ENCODE measurements around the gene RIMBP2.

Gene RIMBP2

GRCh38 chr12:130441771-130442760 lies 274.0 kb downstream of the RIMBP2 start:
- no peak for DNase-seq (ENCODE audit: low read depth, low spot score)

DNA sequence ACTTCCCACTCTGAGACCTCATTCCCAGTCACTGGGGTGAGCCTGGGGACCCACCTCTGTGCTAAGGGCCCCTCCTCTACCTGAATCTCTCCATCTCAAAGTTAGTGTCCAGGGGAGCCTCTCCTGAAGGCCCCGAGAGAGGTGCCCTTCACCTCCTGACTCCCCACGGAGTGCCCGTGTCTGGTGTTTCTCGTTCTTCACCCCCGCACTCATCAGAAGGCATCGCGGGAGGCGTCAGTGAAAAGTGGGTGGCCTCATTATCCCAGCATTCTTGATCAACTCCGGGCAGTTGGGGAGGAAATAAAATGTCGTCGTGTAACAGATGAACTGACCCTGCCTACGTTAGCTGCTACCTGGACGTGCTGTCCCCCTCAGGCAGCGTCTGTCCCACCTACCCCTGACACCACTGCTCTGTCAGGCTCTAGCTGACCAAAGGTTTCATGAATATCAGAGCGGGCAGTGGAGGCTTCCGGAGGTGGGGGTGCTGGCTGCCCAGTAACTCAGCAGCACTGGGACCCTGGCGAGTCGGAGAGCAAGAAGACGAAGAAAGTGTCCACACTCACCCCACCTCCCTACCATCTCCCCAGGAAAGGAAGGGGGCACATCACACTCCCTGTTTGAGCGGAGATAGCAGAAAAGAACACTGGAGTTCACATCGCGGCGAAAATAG lies 275.6 kb downstream of the RIMBP2 start:
- no peak for DNase-seq (ENCODE audit: low read depth, low spot score)
- H3K27ac ChIP-seq = no peak overlapping the region

More at GRCh38 chr12:130441771-130442760, 274.0 kb downstream of the RIMBP2 start:
- no peak overlapping the region for H3K27ac ChIP-seq

DNA sequence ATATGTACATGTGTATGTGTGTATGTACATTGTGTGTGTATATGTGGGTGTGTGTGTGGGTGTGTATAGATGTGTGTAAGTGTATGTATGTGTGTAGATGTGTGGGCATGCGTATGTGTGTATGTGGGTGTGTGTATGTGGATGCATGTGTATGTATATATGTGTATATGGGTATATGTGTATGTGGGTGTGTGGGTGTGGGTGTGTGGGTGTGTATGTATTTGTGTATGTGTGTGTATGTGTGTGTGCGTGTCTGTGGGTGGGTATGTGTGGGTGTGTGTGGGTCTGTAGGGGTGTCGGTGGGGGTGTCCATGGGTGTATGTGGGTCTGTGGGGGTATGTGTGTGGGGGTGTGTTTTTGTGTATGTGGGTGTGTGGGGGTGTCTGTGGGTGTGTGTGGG lies 276.8 kb downstream of the RIMBP2 start:
- no peak overlapping the region for H3K27ac ChIP-seq
- DNase-seq (ENCODE audit: low read depth, low spot score) = no peak

GRCh38 chr12:130438711-130439110 lies 277.4 kb downstream of the RIMBP2 start:
- DNase-seq (ENCODE audit: low read depth, low spot score) = no peak
- H3K27ac ChIP-seq = no peak overlapping the region

- DNase-seq (ENCODE audit: low read depth, low spot score) = no peak
- H3K27ac ChIP-seq = no peak overlapping the region
Measured at GRCh38 chr12:130438243-130438620, 277.9 kb downstream of the RIMBP2 start.

GRCh38 chr12:130437555-130438242 lies 278.4 kb downstream of the RIMBP2 start:
- no peak for DNase-seq (ENCODE audit: low read depth, low spot score)
- no peak overlapping the region for H3K27ac ChIP-seq

- no peak for DNase-seq (ENCODE audit: low read depth, low spot score)
- no peak overlapping the region for H3K27ac ChIP-seq
Measured at GRCh38 chr12:130436741-130437501, 279.2 kb downstream of the RIMBP2 start.

DNA sequence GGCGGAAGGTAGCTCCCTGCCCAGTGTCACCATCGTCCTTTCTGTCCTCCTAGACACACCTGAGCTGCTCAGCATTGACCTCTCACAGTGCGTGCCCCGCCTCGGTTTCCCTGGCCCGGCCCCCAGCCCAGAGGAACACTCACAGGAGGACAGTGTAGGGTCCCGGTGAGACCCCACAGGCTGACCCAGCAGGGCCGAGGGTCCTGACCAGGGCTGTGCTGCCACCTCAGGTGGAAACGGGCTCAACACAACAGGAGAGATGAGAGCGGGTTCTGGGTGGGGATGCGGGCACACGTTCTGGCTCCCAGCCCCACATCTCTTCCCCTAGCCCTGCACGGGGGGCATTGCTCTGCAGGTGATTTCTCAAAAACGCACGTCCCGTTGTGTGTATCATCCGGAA lies 280.3 kb downstream of the RIMBP2 start:
- DNase-seq (ENCODE audit: low read depth, low spot score) = no peak
- H3K27ac ChIP-seq = no peak overlapping the region

DNA sequence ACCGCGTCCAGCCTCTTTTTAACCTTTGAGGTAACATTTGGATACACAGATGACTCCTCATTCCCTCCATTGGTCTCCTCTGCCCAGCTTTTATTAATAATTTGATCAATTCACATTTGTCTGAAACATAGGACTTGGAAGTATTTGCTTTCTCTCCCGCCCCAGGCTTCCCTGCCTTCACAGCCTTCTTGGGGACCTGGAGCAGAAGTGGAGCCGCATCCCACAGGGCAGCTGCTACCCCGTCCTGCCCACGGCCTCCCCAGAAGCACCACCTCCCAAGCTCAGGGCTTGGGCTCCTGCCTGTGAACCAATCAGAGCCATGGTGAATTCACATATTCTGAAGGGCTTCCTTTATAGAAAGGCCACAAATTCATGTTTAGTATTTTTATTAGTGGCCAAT lies 280.8 kb downstream of the RIMBP2 start:
- H3K27ac ChIP-seq = no peak overlapping the region
- DNase-seq (ENCODE audit: low read depth, low spot score) = no peak

DNA sequence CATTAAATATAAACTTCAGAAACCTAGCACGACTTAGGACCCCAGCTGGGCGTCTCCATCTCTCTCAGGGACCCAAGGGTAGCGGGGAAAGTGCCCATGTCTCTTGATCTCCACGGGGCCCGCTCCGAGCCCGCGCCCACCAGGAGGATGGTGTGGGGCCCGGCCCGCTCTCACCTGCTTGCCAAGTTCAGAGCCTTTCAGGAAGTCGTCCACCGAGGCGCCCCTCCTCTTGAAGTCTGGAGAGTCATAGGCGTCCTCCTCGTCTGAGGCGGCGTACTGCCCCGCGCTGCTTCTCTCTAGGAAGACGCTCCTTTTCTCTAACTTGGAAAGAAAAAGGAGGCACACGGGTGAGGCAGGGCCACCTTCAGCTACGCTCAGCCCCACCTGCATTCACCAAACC lies 281.5 kb downstream of the RIMBP2 start:
- no peak overlapping the region for H3K27ac ChIP-seq
- DNase-seq (ENCODE audit: low read depth, low spot score) = no peak

GRCh38 chr12:130433834-130434233 lies 282.3 kb downstream of the RIMBP2 start:
- DNase-seq (ENCODE audit: low read depth, low spot score) = no peak
- no peak overlapping the region for H3K27ac ChIP-seq

- DNase-seq (ENCODE audit: low read depth, low spot score) = no peak
- H3K27ac ChIP-seq = no peak overlapping the region
Measured at GRCh38 chr12:130433411-130433810, 282.7 kb downstream of the RIMBP2 start.

DNA sequence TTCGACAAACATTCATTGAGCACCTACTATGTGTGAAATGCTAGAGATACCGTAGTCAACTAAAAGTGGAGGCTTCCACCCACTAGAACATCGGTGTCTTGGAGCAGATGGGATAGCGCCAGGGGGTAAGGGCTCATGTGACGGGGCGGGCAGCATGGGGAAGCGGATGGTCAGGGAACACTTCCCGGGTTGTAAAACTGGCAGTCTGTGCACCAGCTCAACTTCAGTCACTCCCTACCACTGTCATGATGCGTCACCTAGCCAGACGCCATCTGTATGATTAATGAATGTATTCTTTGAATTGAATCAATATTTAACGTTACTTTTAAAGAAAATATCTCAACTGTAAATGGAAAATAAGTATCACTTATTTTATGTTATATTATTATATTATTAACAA lies 284.9 kb downstream of the RIMBP2 start:
- H3K27ac ChIP-seq = no peak overlapping the region
- no peak for DNase-seq (ENCODE audit: low read depth, low spot score)

DNA sequence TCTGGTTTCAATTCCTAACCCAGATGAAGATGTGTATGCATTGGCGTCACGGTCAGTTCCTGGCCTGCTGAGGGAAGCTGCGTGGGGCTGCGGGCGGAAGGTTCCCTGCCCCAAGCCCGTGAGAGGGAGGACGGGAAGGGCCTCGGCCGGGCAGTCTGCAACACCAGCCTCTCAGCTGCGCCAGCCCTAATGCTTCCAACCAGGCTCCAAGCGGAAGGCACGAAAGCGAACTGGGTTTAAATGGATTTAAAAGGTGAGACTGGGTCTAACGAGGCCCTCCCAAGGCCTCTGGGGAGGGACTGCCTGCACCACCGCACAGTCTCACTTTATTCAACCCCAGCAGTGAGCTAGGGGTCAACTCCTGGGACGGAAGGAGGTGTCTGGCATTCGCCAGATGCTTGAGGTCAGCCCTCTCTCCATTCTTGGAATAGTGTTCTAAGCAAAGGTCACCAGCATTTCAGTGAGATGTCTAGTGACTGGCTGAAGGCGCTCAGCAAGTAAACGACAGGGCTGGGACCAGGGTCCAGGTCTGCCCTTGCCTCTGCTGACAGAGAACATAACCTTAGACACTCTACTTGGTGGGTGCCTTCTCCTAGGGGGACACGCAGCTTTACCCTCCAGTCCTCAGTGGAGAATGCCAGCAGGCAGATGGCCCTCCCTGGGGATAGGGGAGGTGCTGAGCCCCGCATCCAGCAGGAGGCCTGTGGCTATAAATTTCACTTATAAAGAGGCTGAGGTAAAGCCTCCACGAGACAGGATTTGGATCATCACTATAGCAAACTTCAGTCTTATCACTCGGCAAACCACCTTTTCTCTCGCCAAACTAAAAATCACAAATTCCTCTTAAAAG lies 286.2 kb downstream of the RIMBP2 start:
- H3K27ac ChIP-seq = no peak overlapping the region

GRCh38 chr12:130428116-130428515 lies 288.0 kb downstream of the RIMBP2 start:
- no peak for DNase-seq (ENCODE audit: low read depth, low spot score)
- H3K27ac ChIP-seq = no peak overlapping the region

More for the DNA sequence above, 286.2 kb downstream of the RIMBP2 start:
- no peak for DNase-seq (ENCODE audit: low read depth, low spot score)

DNA sequence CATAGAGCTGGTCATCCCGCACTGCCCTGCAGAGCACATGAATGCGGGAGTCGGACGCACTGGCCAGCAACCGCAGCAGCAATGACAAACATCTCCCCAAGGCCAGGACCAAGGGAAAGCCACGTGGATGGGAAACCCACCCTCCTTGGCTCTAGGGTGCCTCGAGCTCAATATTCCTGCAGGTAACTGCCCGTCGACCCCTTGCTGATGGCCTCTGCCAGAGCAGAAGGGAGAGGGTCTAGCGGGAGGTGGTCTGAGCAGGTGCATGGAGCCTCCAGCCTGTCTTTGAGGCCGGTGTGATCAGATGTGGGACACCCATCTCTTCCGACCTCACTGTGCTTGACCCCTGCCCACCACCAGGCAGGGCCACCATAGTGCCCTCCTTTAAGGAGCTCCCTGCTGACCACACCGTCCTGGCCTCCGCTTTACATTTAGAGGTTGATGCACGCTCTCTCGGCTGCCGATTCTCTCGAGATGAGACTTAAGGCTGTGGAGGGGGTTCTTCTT lies 288.7 kb downstream of the RIMBP2 start:
- H3K27ac ChIP-seq = no peak overlapping the region
- no peak for DNase-seq (ENCODE audit: low read depth, low spot score)

GRCh38 chr12:130425698-130426245 lies 290.3 kb downstream of the RIMBP2 start:
- H3K27ac ChIP-seq = no peak overlapping the region

DNA sequence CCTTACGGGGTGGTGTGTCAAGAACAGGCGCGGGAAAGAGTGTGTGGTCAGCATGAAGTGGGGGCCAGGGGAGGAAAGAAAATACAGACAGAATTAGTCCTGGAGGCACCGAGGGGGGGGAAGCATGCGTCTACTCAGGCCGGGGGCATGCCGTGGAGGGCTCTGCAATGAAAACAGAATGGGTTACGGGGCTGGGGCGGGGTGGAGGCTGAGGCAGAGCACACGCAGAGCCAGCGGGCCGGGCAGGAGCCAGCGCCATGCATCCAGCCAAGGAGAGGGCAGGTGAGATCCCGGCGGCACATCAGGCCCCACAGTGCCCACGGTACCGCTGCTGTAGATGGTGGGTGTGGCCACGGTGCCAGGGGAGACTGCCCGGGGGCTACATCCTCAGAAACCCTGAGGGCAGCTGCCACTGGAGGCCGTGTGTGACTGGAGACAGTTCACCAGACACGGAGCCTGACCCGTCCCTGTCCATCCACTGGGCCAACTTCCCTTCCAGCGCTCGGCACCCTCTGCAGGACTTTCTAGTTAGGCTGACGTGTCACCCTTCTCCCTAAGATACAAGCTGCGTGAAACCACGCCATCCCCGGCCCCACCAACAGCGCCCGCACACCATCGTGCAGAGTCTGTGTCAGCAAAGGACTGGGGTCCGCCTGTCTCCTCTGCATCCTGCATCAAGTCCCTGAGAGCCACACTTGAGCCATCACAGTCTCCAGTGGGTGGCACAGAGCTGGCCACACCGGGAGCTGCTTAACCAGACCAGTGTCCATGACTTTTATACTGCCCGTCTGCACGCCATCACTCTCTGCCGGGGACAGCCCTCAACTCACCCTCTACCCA lies 291.0 kb downstream of the RIMBP2 start:
- H3K27ac ChIP-seq = no peak overlapping the region
- DNase-seq (ENCODE audit: low read depth, low spot score) = no peak

More at GRCh38 chr12:130425698-130426245, 290.3 kb downstream of the RIMBP2 start:
- no peak for DNase-seq (ENCODE audit: low read depth, low spot score)

All from epithelial cell of prostate (primary cell).